ENCODE results near the gene PTPRG. TPM values are rescaled to one million over a fixed set of nuclear protein-coding genes. Genes with fewer than 3 reads are reported as not detected.

PTPRG gene
- total and polyA plus RNA-seq, 2 experiments from 2014 or later, result 24.4 to 131 TPM

GRCh38 chr3:61568127-61568526 lies 6.8 kb downstream of the PTPRG start:
- Histone ChIP-seq H3K9me2 (ENCODE audit: insufficient read depth) (no peaks in the 10 kb centered on the region), H3K4me3 (no peak overlapping the region), H3K79me2 (replicated peaks; ENCODE audit: insufficient read depth) (peaks cover 100% of the 10 kb centered on the region), H4K20me1 (replicated peaks; ENCODE audit: insufficient read depth) (peaks cover 84% of the 10 kb centered on the region), H2AFZ (no peak overlapping the region), H3K4me2 (no peak overlapping the region), H3K27me3 (ENCODE audit: insufficient read depth) (peaks cover 13% of the 10 kb centered on the region), H3K36me3 (ENCODE audit: insufficient read depth) (no peaks in the 10 kb centered on the region; the same call in 1 of the 2 replicates), H3K27ac (ENCODE audit: low read depth) (no peak overlapping the region), H3F3A (replicated peaks; ENCODE audit: low read depth) (0 out of 2 replicates have a peak, but pooled peaks cover 4% of the 10 kb centered on the region), H3K4me1 (ENCODE audit: insufficient read depth) (peaks cover 66% of the 10 kb centered on the region)
- peaks cover 73% of the 10 kb centered on the region for H3K4me1 Mint-ChIP-seq
- H3K9me3 Mint-ChIP-seq, result no peaks in the 10 kb centered on the region
- no peak for TF ChIP-seq CTCF (conservative IDR thresholded peaks at IDR 0.05; ENCODE audit: low read depth in 2 of 2)
- TF ChIP-seq, protein P1, sequence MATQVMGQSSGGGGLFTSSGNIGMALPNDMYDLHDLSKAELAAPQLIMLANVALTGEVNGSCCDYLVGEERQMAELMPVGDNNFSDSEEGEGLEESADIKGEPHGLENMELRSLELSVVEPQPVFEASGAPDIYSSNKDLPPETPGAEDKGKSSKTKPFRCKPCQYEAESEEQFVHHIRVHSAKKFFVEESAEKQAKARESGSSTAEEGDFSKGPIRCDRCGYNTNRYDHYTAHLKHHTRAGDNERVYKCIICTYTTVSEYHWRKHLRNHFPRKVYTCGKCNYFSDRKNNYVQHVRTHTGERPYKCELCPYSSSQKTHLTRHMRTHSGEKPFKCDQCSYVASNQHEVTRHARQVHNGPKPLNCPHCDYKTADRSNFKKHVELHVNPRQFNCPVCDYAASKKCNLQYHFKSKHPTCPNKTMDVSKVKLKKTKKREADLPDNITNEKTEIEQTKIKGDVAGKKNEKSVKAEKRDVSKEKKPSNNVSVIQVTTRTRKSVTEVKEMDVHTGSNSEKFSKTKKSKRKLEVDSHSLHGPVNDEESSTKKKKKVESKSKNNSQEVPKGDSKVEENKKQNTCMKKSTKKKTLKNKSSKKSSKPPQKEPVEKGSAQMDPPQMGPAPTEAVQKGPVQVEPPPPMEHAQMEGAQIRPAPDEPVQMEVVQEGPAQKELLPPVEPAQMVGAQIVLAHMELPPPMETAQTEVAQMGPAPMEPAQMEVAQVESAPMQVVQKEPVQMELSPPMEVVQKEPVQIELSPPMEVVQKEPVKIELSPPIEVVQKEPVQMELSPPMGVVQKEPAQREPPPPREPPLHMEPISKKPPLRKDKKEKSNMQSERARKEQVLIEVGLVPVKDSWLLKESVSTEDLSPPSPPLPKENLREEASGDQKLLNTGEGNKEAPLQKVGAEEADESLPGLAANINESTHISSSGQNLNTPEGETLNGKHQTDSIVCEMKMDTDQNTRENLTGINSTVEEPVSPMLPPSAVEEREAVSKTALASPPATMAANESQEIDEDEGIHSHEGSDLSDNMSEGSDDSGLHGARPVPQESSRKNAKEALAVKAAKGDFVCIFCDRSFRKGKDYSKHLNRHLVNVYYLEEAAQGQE (IDR thresholded peaks at IDR 0.05; ENCODE audit: unreplicated experiment), result no peak
- TF ChIP-seq ZNF114 (CRISPR knock-in tag; IDR thresholded peaks at IDR 0.05), result no peak
- TF ChIP-seq JUNB (IDR thresholded peaks at IDR 0.05; ENCODE audit: unreplicated experiment), result no peak
- TF ChIP-seq NANOG (IDR thresholded peaks at IDR 0.05; ENCODE audit: borderline replicate concordance), result no peak
- TF ChIP-seq POLR2AphosphoS5 (IDR thresholded peaks at IDR 0.05; ENCODE audit: low read depth), result no peak
- TF ChIP-seq EZH2 (IDR thresholded peaks at IDR 0.05; ENCODE audit: low read depth, unreplicated experiment), result no peak
- TF ChIP-seq STAT1 (IDR thresholded peaks at IDR 0.05; ENCODE audit: unreplicated experiment), result no peak
- no peak for TF ChIP-seq ZNF462 (CRISPR knock-in tag; IDR thresholded peaks at IDR 0.05)
- no peak for TF ChIP-seq ETS1 (IDR thresholded peaks at IDR 0.05)
- no peak for TF ChIP-seq EZH2phosphoT487 (IDR thresholded peaks at IDR 0.05; ENCODE audit: unreplicated experiment)
- no peak for TF ChIP-seq ZNF331 (CRISPR knock-in tag; IDR thresholded peaks at IDR 0.05; ENCODE audit: low read depth)
- no peak for TF ChIP-seq CREB1 (CRISPR knock-in tag; IDR thresholded peaks at IDR 0.05; ENCODE audit: low read depth)
- no peak overlapping the region for H3K27ac Mint-ChIP-seq
- H3K27me3 Mint-ChIP-seq (ENCODE audit: insufficient read depth, low read depth, poor library complexity), result peaks cover 23% of the 10 kb centered on the region
- DNase-seq (ENCODE audit: low spot score), result no peak
- peaks cover 40% of the 10 kb centered on the region for H3K36me3 Mint-ChIP-seq (ENCODE audit: low read depth)
- no peak for ATAC-seq
- no peak overlapping the region for H3K4me3 Mint-ChIP-seq

Measured in GM23338 (cell line).